ENCODE measurements around the gene DHPS. TPM values are rescaled to one million over a fixed set of nuclear protein-coding genes. Genes with fewer than 3 reads are reported as not detected.

Gene DHPS
- total and polyA plus RNA-seq, 2 of the 13 experiments (the other 11 are each of a cell fraction or from before 2014, with no cell fraction given) = 43.3 to 84.3 TPM

DNA sequence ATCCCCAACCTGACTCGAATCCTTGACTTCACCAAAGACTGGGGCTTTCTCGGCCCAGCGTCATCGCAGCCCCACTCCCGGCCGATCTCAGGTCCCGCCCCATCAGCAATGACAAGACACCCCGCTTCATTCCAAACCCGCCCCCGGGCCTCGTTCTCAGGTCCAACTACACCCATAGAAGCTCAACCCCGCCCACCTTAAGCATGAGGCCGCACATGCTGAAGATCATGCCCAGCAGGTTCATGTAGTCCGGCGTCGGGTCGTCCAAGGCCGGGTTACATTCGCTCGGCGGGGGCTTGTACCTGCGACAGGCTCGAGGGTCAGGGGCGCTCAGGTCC, 12.8 kb downstream of the DHPS start (continued):
- TF ChIP-seq, protein P1, sequence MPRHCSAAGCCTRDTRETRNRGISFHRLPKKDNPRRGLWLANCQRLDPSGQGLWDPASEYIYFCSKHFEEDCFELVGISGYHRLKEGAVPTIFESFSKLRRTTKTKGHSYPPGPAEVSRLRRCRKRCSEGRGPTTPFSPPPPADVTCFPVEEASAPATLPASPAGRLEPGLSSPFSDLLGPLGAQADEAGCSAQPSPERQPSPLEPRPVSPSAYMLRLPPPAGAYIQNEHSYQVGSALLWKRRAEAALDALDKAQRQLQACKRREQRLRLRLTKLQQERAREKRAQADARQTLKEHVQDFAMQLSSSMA (CRISPR knock-in tag; IDR thresholded peaks at IDR 0.05) = no peak
- TF ChIP-seq KDM5A (IDR thresholded peaks at IDR 0.05; ENCODE audit: borderline replicate concordance, low read length) = no peak
- TF ChIP-seq SCMH1 (CRISPR knock-in tag; IDR thresholded peaks at IDR 0.05; ENCODE audit: borderline replicate concordance) = no peak
- TF ChIP-seq LCORL (IDR thresholded peaks at IDR 0.05) = no peak
- no peak for TF ChIP-seq LCORL (CRISPR knock-in tag; IDR thresholded peaks at IDR 0.05)
- peak; percentile 64; the same call in 1 of the 2 replicates for TF ChIP-seq REL (CRISPR knock-in tag; conservative IDR thresholded peaks at IDR 0.05)
- no peak for TF ChIP-seq SP4 (CRISPR knock-in tag; IDR thresholded peaks at IDR 0.05)
- TF ChIP-seq STAG1 (CRISPR knock-in tag; IDR thresholded peaks at IDR 0.05) = no peak
- no peak for TF ChIP-seq TBX2 (CRISPR knock-in tag; IDR thresholded peaks at IDR 0.05; ENCODE audit: borderline replicate concordance)
- TF ChIP-seq ZNF547 (CRISPR knock-in tag; IDR thresholded peaks at IDR 0.05) = peak; percentile 5; the same call in 1 of the 2 replicates
- no peak for TF ChIP-seq PHB2 (IDR thresholded peaks at IDR 0.05; ENCODE audit: partially characterized antibody)
- no peak for TF ChIP-seq ZKSCAN5 (CRISPR knock-in tag; IDR thresholded peaks at IDR 0.05)
- peak; percentile 69; the same call in 1 of the 2 replicates for TF ChIP-seq NRL (CRISPR knock-in tag; IDR thresholded peaks at IDR 0.05; ENCODE audit: borderline replicate concordance)
- no peak for TF ChIP-seq PCBP2 (optimal IDR thresholded peaks at IDR 0.05; ENCODE audit: low read depth, low read length, poor library complexity, severe bottlenecking)
- TF ChIP-seq ZNF891 (CRISPR knock-in tag; IDR thresholded peaks at IDR 0.05) = peak; percentile 48; the same call in 1 of the 2 replicates
- TF ChIP-seq SUZ12 (IDR thresholded peaks at IDR 0.05; ENCODE audit: low read depth, low read length) = no peak
- no peak for TF ChIP-seq ZNF558 (CRISPR knock-in tag; IDR thresholded peaks at IDR 0.05; ENCODE audit: borderline replicate concordance)
- TF ChIP-seq NFATC3 (CRISPR knock-in tag; IDR thresholded peaks at IDR 0.05) = no peak
- TF ChIP-seq ZNF274 (CRISPR knock-in tag; IDR thresholded peaks at IDR 0.05) = peak; percentile 38; the same call in 1 of the 2 replicates
- peak; percentile 65 for TF ChIP-seq IKZF4 (CRISPR knock-in tag; IDR thresholded peaks at IDR 0.05; ENCODE audit: borderline replicate concordance, low read depth, not compliant biosample characterization)
- TF ChIP-seq ZNF562 (CRISPR knock-in tag; IDR thresholded peaks at IDR 0.05; ENCODE audit: borderline replicate concordance) = no peak
- no peak for TF ChIP-seq ZSCAN5A (CRISPR knock-in tag; IDR thresholded peaks at IDR 0.05; ENCODE audit: borderline replicate concordance)
- no peak for TF ChIP-seq KLF13 (CRISPR knock-in tag; IDR thresholded peaks at IDR 0.05)
- no peak for TF ChIP-seq HMGA1 (CRISPR knock-in tag; conservative IDR thresholded peaks at IDR 0.05)
- no peak for TF ChIP-seq ZFP62 (CRISPR knock-in tag; IDR thresholded peaks at IDR 0.05)
- TF ChIP-seq, protein P2, sequence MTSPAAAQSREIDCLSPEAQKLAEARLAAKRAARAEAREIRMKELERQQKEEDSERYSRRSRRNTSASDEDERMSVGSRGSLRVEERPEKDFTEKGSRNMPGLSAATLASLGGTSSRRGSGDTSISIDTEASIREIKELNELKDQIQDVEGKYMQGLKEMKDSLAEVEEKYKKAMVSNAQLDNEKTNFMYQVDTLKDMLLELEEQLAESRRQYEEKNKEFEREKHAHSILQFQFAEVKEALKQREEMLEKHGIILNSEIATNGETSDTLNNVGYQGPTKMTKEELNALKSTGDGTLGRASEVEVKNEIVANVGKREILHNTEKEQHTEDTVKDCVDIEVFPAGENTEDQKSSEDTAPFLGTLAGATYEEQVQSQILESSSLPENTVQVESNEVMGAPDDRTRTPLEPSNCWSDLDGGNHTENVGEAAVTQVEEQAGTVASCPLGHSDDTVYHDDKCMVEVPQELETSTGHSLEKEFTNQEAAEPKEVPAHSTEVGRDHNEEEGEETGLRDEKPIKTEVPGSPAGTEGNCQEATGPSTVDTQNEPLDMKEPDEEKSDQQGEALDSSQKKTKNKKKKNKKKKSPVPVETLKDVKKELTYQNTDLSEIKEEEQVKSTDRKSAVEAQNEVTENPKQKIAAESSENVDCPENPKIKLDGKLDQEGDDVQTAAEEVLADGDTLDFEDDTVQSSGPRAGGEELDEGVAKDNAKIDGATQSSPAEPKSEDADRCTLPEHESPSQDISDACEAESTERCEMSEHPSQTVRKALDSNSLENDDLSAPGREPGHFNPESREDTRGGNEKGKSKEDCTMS (CRISPR knock-in tag; conservative IDR thresholded peaks at IDR 0.05) = no peak
- TF ChIP-seq ZFP36 (IDR thresholded peaks at IDR 0.05; ENCODE audit: borderline replicate concordance, low read depth, low read length, partially characterized antibody) = no peak
- peak; percentile 16 for TF ChIP-seq CBX1 (IDR thresholded peaks at IDR 0.05; ENCODE audit: low read depth)
